OCI-LY1 (cell line): ENCODE measurements around the gene DONSON.

Experiments used
- EZH2 ChIP-seq: fragments of 200-600 bp; sonication (generic), shearing (Covaris generic); IDR thresholded peaks from 2 replicates; pipeline ENCODE4 v1.8.0; 2017; ENCODE audit warnings: borderline replicate concordance, mixed run types, mild to moderate bottlenecking, antibody characterized with exemption, low read length, moderate library complexity, mixed read lengths
- TF ChIP-seq, protein P1 (sequence below): fragments of 200-600 bp; sonication (generic), shearing (Covaris generic); IDR thresholded peaks from 2 replicates; pipeline ENCODE4 v1.5.1; 2017; ENCODE audit warnings: mild to moderate bottlenecking, antibody characterized with exemption, low read length, moderate library complexity, mixed read lengths

DNA sequence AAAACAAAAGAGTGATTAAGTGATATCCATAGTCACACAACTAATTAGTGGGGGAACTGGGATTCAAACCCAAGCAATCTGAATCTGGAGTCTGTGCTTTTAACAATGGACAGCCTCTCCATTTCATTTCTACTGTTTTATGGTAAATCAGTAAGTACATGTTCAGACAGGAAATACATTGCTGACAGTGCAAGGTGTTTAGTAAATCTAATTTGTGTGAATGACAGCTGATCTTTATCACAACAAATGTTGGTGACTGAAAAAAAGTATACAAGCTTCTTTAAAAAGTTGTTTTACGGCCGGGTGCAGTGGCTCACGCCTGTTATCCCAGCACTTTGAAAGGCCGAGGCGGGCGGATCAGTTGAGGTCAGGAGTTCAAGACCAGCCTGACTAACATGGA lies 20.6 kb downstream of the DONSON start:
- TF ChIP-seq EZH2: no peak
- TF ChIP-seq, protein P1, sequence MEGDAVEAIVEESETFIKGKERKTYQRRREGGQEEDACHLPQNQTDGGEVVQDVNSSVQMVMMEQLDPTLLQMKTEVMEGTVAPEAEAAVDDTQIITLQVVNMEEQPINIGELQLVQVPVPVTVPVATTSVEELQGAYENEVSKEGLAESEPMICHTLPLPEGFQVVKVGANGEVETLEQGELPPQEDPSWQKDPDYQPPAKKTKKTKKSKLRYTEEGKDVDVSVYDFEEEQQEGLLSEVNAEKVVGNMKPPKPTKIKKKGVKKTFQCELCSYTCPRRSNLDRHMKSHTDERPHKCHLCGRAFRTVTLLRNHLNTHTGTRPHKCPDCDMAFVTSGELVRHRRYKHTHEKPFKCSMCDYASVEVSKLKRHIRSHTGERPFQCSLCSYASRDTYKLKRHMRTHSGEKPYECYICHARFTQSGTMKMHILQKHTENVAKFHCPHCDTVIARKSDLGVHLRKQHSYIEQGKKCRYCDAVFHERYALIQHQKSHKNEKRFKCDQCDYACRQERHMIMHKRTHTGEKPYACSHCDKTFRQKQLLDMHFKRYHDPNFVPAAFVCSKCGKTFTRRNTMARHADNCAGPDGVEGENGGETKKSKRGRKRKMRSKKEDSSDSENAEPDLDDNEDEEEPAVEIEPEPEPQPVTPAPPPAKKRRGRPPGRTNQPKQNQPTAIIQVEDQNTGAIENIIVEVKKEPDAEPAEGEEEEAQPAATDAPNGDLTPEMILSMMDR: no peak
